Astrocyte (in vitro differentiated cells and primary cell): ENCODE data around the gene GRID2. TPM values are rescaled to one million over a fixed set of nuclear protein-coding genes. Genes with fewer than 3 reads are reported as not detected.

Experiments
- DNase-seq: peaks from one replicate; pipeline ENCODE4 v3.0.0-alpha.2; 2010; ENCODE audit warnings: low read depth
- FAIRE-seq: peaks from 2 replicates; lab custom pipeline; 2011; peaks lifted over from hg19 to GRCh38; lab: Jason Lieb, UNC
- H2AFZ ChIP-seq: 2 replicates; pipeline ENCODE4 v1.6.0; 2012; ENCODE audit warnings: low read depth, low read length, inconsistent platforms
- H3K27ac ChIP-seq: 2 replicates; pipeline ENCODE4 v1.5.1; 2011; ENCODE audit warnings: low read depth, low read length, inconsistent platforms
- H3K27me3 ChIP-seq: 2 replicates; pipeline ENCODE4 v1.6.0; 2011; ENCODE audit warnings: low read length, inconsistent platforms; ENCODE audit not compliant: insufficient read depth
- H3K36me3 ChIP-seq: 2 replicates; pipeline ENCODE4 v1.5.1; 2011; ENCODE audit warnings: low read length, inconsistent platforms; ENCODE audit not compliant: insufficient read depth
- H3K4me1 ChIP-seq: 2 replicates; pipeline ENCODE4 v1.5.1; 2011; ENCODE audit warnings: low read length, inconsistent platforms; ENCODE audit not compliant: insufficient read depth
- H3K4me2 ChIP-seq: 2 replicates; pipeline ENCODE4 v1.6.0; 2012; ENCODE audit warnings: low read length, inconsistent platforms
- H3K4me3 ChIP-seq: 2 replicates; pipeline ENCODE4 v1.5.1; 2011; ENCODE audit warnings: low read depth, mild to moderate bottlenecking, low read length, inconsistent platforms; ENCODE audit not compliant: insufficient read depth
- H3K79me2 ChIP-seq: 2 replicates; pipeline ENCODE4 v1.6.0; 2012; ENCODE audit warnings: mild to moderate bottlenecking, low read length, inconsistent platforms; ENCODE audit not compliant: insufficient read depth
- H3K9ac ChIP-seq: 2 replicates; pipeline ENCODE4 v1.6.0; 2012; ENCODE audit warnings: mild to moderate bottlenecking, low read length, inconsistent platforms
- H3K9me3 ChIP-seq: 2 replicates; pipeline ENCODE4 v1.5.1; 2012; ENCODE audit warnings: low read depth, mild to moderate bottlenecking, low read length, inconsistent platforms; ENCODE audit not compliant: insufficient read depth
- H4K20me1 ChIP-seq: 2 replicates; pipeline ENCODE4 v1.6.0; 2012; ENCODE audit warnings: low read length, inconsistent platforms; ENCODE audit not compliant: insufficient read depth
- H3K27ac Mint-ChIP-seq: one replicate; pipeline ENCODE4 v1.8.0; 2021; ENCODE audit warnings: mild to moderate bottlenecking, mixed read lengths; ENCODE audit not compliant: unreplicated experiment
- H3K27me3 Mint-ChIP-seq: one replicate; pipeline ENCODE4 v1.8.0; 2021; ENCODE audit warnings: low read depth, mixed read lengths; ENCODE audit not compliant: unreplicated experiment
- H3K36me3 Mint-ChIP-seq: one replicate; pipeline ENCODE4 v1.8.0; 2021; ENCODE audit warnings: low read depth, mixed read lengths; ENCODE audit not compliant: unreplicated experiment
- H3K4me1 Mint-ChIP-seq: one replicate; pipeline ENCODE4 v1.8.0; 2021; ENCODE audit warnings: low read depth, mixed read lengths; ENCODE audit not compliant: unreplicated experiment
- H3K4me3 Mint-ChIP-seq: one replicate; pipeline ENCODE4 v1.8.0; 2021; ENCODE audit warnings: mild to moderate bottlenecking, moderate library complexity, mixed read lengths; ENCODE audit not compliant: unreplicated experiment
- H3K9me3 Mint-ChIP-seq: one replicate; pipeline ENCODE4 v1.8.0; 2021; ENCODE audit warnings: mild to moderate bottlenecking, mixed read lengths; ENCODE audit not compliant: unreplicated experiment
- CTCF ChIP-seq: IDR thresholded peaks from 2 replicates; pipeline ENCODE4 v1.5.1; 2011; ENCODE audit warnings: low read depth, mild to moderate bottlenecking, inconsistent platforms, low read length, moderate library complexity; ENCODE audit not compliant: insufficient read depth
- EZH2 ChIP-seq: IDR thresholded peaks from 2 replicates; pipeline ENCODE4 v1.6.1; 2012; ENCODE audit warnings: mild to moderate bottlenecking, low read length, inconsistent platforms; ENCODE audit not compliant: insufficient read depth
- total RNA-seq: library from RNA; stranded (reverse); gene quantifications from 2 replicates; pipeline ENCODE4 v1.2.1, GENCODE V29; 2021

Gene GRID2
- total RNA-seq, 1 donor from 2014 or later, result 0.14 TPM

- Histone ChIP-seq H3K79me2 (no peaks in the 10 kb centered on the region), H3K9ac (no peak overlapping the region), H3K36me3 (no peaks in the 10 kb centered on the region), H3K27ac (no peak overlapping the region), H3K4me3 (no peak overlapping the region), H2AFZ (no peak overlapping the region), H3K4me2 (no peak overlapping the region), H4K20me1 (no peaks in the 10 kb centered on the region), H3K27me3 (no peaks in the 10 kb centered on the region), H3K4me1 (no peaks in the 10 kb centered on the region), H3K9me3 (no peaks in the 10 kb centered on the region)
- Mint-ChIP-seq H3K36me3 (no peaks in the 10 kb centered on the region), H3K9me3 (no peaks in the 10 kb centered on the region), H3K4me1 (peaks cover 2% of the 10 kb centered on the region), H3K27me3 (no peaks in the 10 kb centered on the region), H3K4me3 (no peak overlapping the region), H3K27ac (no peak overlapping the region)
- DNase-seq, result no peak
- FAIRE-seq, result no peak
- no peak for TF ChIP-seq EZH2
- no peak for TF ChIP-seq CTCF
Measured at GRCh38 chr4:93216646-93217045, 912.9 kb downstream of the GRID2 start.

GRCh38 chr4:93217431-93217830 is 913.7 kb downstream of the GRID2 start:
- H3K79me2 ChIP-seq, result no peaks in the 10 kb centered on the region
- H3K27ac ChIP-seq, result no peak overlapping the region
- H3K4me2 ChIP-seq, result no peak overlapping the region
- no peak for DNase-seq
- H3K27ac Mint-ChIP-seq, result no peak overlapping the region
- H3K4me1 ChIP-seq, result no peaks in the 10 kb centered on the region
- H3K4me3 ChIP-seq, result no peak overlapping the region
- TF ChIP-seq EZH2 (no peak), CTCF (no peak)
- H3K27me3 ChIP-seq, result no peaks in the 10 kb centered on the region
- H3K4me1 Mint-ChIP-seq, result peaks cover 2% of the 10 kb centered on the region
- H2AFZ ChIP-seq, result no peak overlapping the region
- H3K9ac ChIP-seq, result no peak overlapping the region
- H3K27me3 Mint-ChIP-seq, result no peaks in the 10 kb centered on the region
- H3K4me3 Mint-ChIP-seq, result no peak overlapping the region
- H4K20me1 ChIP-seq, result no peaks in the 10 kb centered on the region
- no peaks in the 10 kb centered on the region for H3K36me3 Mint-ChIP-seq
- no peak for FAIRE-seq
- no peaks in the 10 kb centered on the region for H3K9me3 Mint-ChIP-seq
- no peaks in the 10 kb centered on the region for H3K9me3 ChIP-seq
- no peaks in the 10 kb centered on the region for H3K36me3 ChIP-seq

- Mint-ChIP-seq H3K4me3 (no peak overlapping the region), H3K4me1 (peaks cover 2% of the 10 kb centered on the region), H3K27me3 (no peaks in the 10 kb centered on the region), H3K9me3 (peaks cover 3% of the 10 kb centered on the region), H3K27ac (no peak overlapping the region), H3K36me3 (no peaks in the 10 kb centered on the region)
- Histone ChIP-seq H3K9me3 (no peaks in the 10 kb centered on the region), H4K20me1 (no peaks in the 10 kb centered on the region), H3K27ac (no peak overlapping the region), H2AFZ (no peak overlapping the region), H3K4me1 (no peaks in the 10 kb centered on the region), H3K79me2 (no peaks in the 10 kb centered on the region), H3K4me2 (no peak overlapping the region), H3K9ac (no peak overlapping the region), H3K36me3 (no peaks in the 10 kb centered on the region), H3K27me3 (no peaks in the 10 kb centered on the region), H3K4me3 (no peak overlapping the region)
- no peak for DNase-seq
- TF ChIP-seq CTCF (no peak), EZH2 (no peak)
- FAIRE-seq, result no peak
Measured at GRCh38 chr4:93221771-93222170, 918.0 kb downstream of the GRID2 start.
